Smooth muscle cell of the brain vasculature (primary cell): ENCODE results near the gene PPM1A.
A peak's percentile ranks its signal among the peaks of the same experiment; 100 is the strongest.
"Not testable (repeated sequence)": the region's sequence is repeated elsewhere in the genome, so short reads cannot be mapped to it uniquely, and the experiment has no call there.

Experiments
- DNase-seq: peaks from one replicate; pipeline ENCODE4 v3.0.0-alpha.2; 2012; ENCODE audit warnings: low read depth, low spot score

Gene PPM1A

GRCh38 chr14:60320860-60321259, 71.8 kb downstream of the PPM1A start:
- DNase-seq: not testable (repeated sequence)

DNA sequence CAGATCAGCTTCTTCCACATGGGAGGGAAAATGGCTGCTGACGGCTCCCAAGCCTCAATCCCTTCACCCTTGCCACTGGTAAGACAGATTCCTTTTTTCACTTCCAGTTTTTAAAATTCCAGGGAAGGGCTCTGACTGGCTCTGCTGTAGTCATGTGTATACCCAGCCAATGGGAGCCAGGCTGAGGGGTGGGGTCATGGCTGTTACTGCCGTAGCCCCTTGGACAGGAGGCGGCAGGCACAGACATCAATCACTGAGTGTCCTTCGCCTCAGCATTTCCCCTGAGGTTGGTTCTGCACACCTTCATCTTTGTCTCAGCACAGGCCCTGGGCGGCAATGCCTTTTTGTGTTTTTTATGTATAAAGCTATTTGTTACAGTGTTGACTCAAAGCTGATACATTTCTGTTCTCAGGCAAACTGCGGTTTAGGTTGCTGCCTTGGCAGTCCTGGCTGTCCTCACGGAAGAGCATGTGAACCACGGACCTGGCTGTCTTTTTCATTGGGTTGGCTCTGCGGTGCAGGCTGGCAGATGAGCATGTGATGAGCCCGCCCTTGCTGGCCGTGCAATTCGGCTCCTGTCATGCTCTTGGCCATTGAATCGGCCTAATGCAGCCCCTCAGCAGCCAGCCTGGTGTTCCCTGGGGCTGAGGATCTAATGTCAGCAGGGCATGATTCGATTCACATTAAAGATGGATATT, 74.3 kb downstream of the PPM1A start:
- no peak for DNase-seq

DNA sequence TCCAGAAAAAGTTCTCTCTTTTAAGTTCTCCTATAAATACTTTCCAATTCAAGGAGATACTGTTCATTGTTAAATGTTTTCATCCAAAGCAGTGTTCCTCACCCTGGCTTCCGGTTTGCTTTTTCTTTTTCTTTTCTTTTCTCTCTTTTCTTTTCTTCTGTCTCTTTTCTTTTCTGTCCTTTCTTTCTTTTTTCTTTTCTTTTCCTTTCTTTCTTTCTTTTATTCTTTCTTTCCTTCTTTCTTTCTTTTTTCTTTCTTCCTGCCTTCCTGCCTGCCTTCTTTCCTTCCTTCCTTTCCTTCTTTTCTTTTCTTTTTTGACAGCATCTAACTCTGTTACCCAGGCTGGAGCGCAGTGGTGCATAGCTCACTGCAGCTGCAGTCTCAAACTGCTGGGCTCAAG, 75.8 kb downstream of the PPM1A start:
- no peak for DNase-seq

DNA sequence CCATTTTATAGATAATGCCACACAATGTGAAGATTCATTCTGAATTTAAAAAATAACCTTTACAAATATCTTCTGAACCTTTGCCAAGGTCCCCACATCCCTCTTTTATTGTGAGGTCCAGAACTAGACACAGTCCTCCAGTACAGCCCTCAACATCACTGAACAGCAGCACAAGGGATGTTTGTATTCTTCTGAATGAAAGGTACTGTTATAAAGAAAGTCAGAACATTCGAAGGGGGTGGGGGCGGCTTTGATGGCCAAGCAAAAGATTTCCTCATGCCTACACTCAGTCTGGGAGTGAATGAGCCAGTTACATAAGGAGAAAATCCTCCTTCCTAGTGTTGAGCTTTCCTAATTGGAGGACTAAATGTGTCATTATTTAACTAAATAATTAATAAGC, 77.3 kb downstream of the PPM1A start:
- DNase-seq: no peak

- no peak for DNase-seq
These were observed 78.7 kb downstream of the PPM1A start for GRCh38 chr14:60327447-60328331.

GRCh38 chr14:60328583-60328982, 79.6 kb downstream of the PPM1A start:
- no peak for DNase-seq

DNA sequence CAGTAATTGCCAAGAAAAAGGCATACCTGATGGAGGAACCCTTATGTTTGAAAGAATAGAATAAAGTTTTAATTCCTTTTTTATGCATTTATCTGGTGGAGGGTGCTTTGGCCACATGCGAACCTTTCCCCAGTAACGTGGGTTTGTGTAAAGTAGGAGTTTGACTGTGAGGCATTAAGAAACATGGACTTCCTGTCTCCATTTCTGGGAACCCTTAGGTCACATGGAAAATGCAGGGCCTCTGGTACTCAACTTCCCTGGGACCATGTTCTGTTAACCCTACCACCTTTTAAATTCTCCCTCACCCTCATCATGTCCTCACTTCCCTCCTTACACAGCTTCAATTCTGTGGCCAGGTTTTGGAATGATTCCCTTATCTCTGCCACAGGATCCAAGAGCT, 80.3 kb downstream of the PPM1A start:
- no peak for DNase-seq

DNA sequence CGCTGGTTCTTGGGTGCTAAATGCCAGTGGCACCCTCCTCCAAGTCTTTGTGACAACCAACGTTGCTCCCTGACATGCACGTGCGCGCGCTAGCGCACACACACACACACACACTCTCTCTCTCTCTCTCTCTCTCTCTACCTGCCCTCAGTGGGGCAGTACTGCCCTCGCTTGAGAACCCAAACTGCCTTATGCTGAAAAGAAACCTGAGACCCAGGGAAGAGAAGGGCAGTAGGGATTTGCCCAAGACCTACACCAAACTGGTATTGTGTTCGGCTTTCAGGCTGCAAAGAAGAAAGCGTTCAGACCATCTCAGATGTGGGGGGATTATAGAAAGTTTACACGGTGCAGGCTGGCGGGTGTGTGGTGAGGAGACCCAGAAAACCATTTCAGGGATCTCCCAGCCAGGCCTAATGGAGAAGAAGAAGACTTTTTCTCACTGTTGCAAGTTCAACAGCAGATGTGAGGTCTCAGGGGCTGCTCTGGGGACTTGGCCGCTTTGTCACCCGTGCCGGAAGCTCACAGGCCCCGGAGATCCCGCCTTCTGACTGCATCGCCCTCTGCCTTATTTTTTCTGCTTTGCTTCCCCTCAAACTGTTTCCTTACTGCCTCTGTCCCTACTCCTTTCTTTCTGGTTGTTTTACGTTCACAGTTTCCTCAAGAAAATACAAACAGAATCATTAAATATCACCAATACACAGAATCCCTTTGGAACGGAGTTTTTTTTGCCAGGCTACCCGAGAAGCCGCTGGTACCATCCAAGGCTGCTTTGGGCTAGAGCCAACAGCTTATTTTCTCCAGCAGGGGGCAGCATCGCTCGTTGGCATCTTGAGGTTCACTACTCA, 82.4 kb downstream of the PPM1A start:
- DNase-seq: peak; percentile 28

GRCh38 chr14:60332046-60332399, 83.0 kb downstream of the PPM1A start:
- DNase-seq: no peak

DNA sequence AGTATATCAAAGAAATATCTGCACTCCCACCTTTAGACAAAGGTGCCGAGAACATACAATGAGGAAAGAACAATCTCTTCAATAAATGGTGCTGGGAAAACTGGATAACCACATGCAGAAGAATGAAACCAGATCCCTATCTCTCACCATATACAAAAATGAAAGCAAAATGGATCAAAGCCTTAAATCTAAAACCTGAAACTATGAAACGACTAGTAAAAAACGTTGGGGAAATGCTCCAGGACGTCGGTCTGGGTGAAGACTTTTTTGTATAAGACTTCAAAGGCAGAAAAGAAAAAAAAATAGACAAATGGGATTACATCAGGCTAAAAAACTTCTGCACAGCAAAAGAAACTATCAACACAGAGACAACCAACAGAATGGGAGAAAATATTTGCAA, 83.8 kb downstream of the PPM1A start:
- no peak for DNase-seq

- no peak for DNase-seq
These were observed 90.5 kb downstream of the PPM1A start for GRCh38 chr14:60339571-60339970.

GRCh38 chr14:60343571-60344071, 94.6 kb downstream of the PPM1A start:
- DNase-seq: no peak

- no peak for DNase-seq
These were observed 95.7 kb downstream of the PPM1A start for GRCh38 chr14:60344751-60345150.

DNA sequence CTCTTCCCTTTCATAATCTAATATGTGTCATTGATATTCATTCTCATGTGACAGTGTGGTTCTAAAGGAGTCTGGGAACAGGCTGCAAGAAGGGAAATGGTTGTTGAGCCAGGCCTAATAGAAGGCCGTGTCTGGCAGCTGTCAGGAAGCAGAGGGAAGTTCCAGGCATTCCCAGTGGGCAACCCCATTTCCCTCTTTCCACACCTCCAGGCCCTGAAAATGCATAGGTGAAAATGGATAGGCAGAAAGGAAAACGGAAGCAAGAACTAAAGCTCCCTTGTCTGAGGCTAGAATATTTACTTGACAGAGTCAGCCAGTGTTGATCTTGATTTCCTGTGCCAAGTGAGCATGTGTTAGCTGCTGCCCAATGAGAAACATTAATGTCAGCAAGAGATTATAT, 97.7 kb downstream of the PPM1A start:
- DNase-seq: no peak

DNA sequence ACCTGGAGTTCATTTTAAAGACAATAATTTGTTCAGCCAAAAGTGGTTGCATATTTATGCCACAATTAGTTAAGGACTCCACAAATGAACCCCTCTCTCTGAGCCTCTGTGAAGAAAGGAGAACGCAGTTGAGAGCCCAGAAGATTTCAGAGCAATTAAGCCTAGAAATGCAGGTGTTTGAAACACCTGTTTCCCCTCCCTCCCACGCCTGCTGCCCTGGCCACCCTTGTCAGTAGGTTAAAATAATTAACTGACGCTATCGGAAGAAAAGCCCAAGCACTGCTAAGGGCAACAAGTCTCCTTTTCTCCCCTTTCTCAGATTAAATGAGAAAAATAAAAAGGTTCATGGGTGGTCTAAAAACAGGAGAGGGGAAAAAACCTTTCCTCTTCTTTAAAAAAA, 99.2 kb downstream of the PPM1A start:
- DNase-seq: no peak
